ENCODE results near the gene SEMA5A. TPM values are rescaled to one million over a fixed set of nuclear protein-coding genes. Genes with fewer than 3 reads are reported as not detected.
A peak's percentile ranks its signal among the peaks of the same experiment; 100 is the strongest.

Gene SEMA5A
- total RNA-seq, 6 experiments from 2014 or later, result 3.1 to 12.6 (median 5.7) TPM

GRCh38 chr5:9284781-9285307 lies 261.0 kb downstream of the SEMA5A start:
- H3K27ac ChIP-seq, result no peak overlapping the region
- no peak overlapping the region for H3K4me3 ChIP-seq
- TF ChIP-seq POLR2A (IDR thresholded peaks at IDR 0.05) (no peak), CTCF (IDR thresholded peaks at IDR 0.05) (no peak)
- H3K9me3 ChIP-seq, result no peaks in the 10 kb centered on the region
- DNase-seq, result no peak
- WGBS (ENCODE audit: insufficient coverage, low coverage, low lambda C conversion rate, missing lambda C conversion rate), result 35% methylated on average over 2 of the region's 3 CpGs
- intact Hi-C loops (cut with DNase I), result no loop called here
- peaks cover 0 to 6% (median 0%) of the 10 kb centered on the region in 4 donors for H3K4me1 ChIP-seq
- no peaks in the 10 kb centered on the region for H3K36me3 ChIP-seq
- no peaks in the 10 kb centered on the region for H3K27me3 ChIP-seq
- no peak for ATAC-seq

GRCh38 chr5:9284272-9284671 lies 261.6 kb downstream of the SEMA5A start:
- intact Hi-C loops (cut with DNase I), result no loop called here
- no peaks in the 10 kb centered on the region for H3K36me3 ChIP-seq
- H3K4me3 ChIP-seq, result no peak overlapping the region
- no peaks in the 10 kb centered on the region for H3K9me3 ChIP-seq
- ATAC-seq, result no peak
- 47% methylated on average over 1 of the region's 1 CpG for WGBS (ENCODE audit: insufficient coverage, low coverage, low lambda C conversion rate, missing lambda C conversion rate)
- no peaks in the 10 kb centered on the region for H3K27me3 ChIP-seq
- no peak overlapping the region for H3K27ac ChIP-seq
- H3K4me1 ChIP-seq, result peaks cover 0 to 12% (median under 1%) of the 10 kb centered on the region in 4 donors
- TF ChIP-seq CTCF (IDR thresholded peaks at IDR 0.05) (no peak), POLR2A (IDR thresholded peaks at IDR 0.05) (no peak)
- DNase-seq, result no peak

GRCh38 chr5:9283473-9283872 lies 262.4 kb downstream of the SEMA5A start:
- H3K4me1 ChIP-seq, result peaks cover 0 to 20% (median 5%) of the 10 kb centered on the region in 4 donors
- no peak overlapping the region for H3K27ac ChIP-seq
- TF ChIP-seq CTCF (IDR thresholded peaks at IDR 0.05) (peak in 2 of 4 donors; percentile 11 to 25), POLR2A (IDR thresholded peaks at IDR 0.05) (no peak)
- no peaks in the 10 kb centered on the region for H3K9me3 ChIP-seq
- WGBS (ENCODE audit: insufficient coverage, low coverage, low lambda C conversion rate, missing lambda C conversion rate), result 17% methylated on average over 1 of the region's 1 CpG
- no peaks in the 10 kb centered on the region for H3K36me3 ChIP-seq
- H3K27me3 ChIP-seq, result no peaks in the 10 kb centered on the region
- intact Hi-C loops (cut with DNase I), result no loop called here
- DNase-seq, result no peak
- peak; percentile 71 to 86 (median 74) for ATAC-seq
- H3K4me3 ChIP-seq, result no peak overlapping the region

GRCh38 chr5:9283021-9283420 lies 262.9 kb downstream of the SEMA5A start:
- Histone ChIP-seq H3K9me3 (no peaks in the 10 kb centered on the region), H3K27ac (no peak overlapping the region), H3K27me3 (no peaks in the 10 kb centered on the region), H3K4me1 (peaks cover 0 to 22% (median 5%) of the 10 kb centered on the region in 4 donors), H3K4me3 (no peak overlapping the region), H3K36me3 (no peaks in the 10 kb centered on the region)
- TF ChIP-seq POLR2A (IDR thresholded peaks at IDR 0.05) (no peak), CTCF (IDR thresholded peaks at IDR 0.05) (no peak)
- ATAC-seq, result no peak
- DNase-seq, result no peak
- WGBS (ENCODE audit: insufficient coverage, low coverage, low lambda C conversion rate, missing lambda C conversion rate), result 40% methylated on average over 3 of the region's 3 CpGs
- intact Hi-C loops (cut with DNase I), result no loop called here
